Lower lobe of right lung (tissue), 2 donors: Measurements from ENCODE around the gene FYB1. TPM values are rescaled to one million over a fixed set of nuclear protein-coding genes. Genes with fewer than 3 reads are reported as not detected.

Experiments
- ATAC-seq, 2 donors: fragments of 200-7000 bp; cut with Tn5 transposase; one replicate each; pipeline ENCODE4 v1.9.1; 2020 to 2022; ENCODE audit warnings: mild to moderate bottlenecking in 2 of 2, moderate library complexity in 2 of 2
- DNase-seq: peaks from one replicate; pipeline ENCODE4 v3.0.0-alpha.2; 2020
- H3K27ac ChIP-seq: fragments of 200-600 bp; one replicate; pipeline ENCODE4 v1.8.0; 2022
- H3K27me3 ChIP-seq: fragments of 200-600 bp; one replicate; pipeline ENCODE4 v1.8.0; 2022; ENCODE audit warnings: low read depth
- H3K36me3 ChIP-seq: fragments of 200-600 bp; one replicate; pipeline ENCODE4 v1.8.0; 2022; ENCODE audit warnings: mild to moderate bottlenecking
- H3K4me1 ChIP-seq: fragments of 200-600 bp; one replicate; pipeline ENCODE4 v1.8.0; 2022
- H3K4me3 ChIP-seq: fragments of 200-600 bp; one replicate; pipeline ENCODE4 v1.8.0; 2022; ENCODE audit warnings: mild to moderate bottlenecking
- H3K9me3 ChIP-seq: fragments of 200-600 bp; one replicate; pipeline ENCODE4 v1.8.0; 2022
- intact Hi-C: fragments of 100-400 bp; cut with DNase I; formaldehyde crosslinking; loops from one replicate; pipeline ENCODE4 v1.11.0; 2022
- total RNA-seq: library from RNA; stranded (reverse); fragmentation: NEBNext Ultra II Directional; extraction: Animal tissue kit (Norgen Biotek cat#: 25700); gene quantifications from one replicate; pipeline ENCODE4 v1.2.1, GENCODE V29; 2021
- TF ChIP-seq, protein P1 (sequence below): fragments of 200-600 bp; IDR thresholded peaks from one replicate; pipeline ENCODE4 v1.8.0; 2022; ENCODE audit warnings: antibody characterized with exemption, mild to moderate bottlenecking
- donor health status: DM: no; HTN: yes; CAD: no; lungs with severe emphysema.

Gene FYB1
- total RNA-seq, 1 donor from 2014 or later: 51.0 TPM

DNA sequence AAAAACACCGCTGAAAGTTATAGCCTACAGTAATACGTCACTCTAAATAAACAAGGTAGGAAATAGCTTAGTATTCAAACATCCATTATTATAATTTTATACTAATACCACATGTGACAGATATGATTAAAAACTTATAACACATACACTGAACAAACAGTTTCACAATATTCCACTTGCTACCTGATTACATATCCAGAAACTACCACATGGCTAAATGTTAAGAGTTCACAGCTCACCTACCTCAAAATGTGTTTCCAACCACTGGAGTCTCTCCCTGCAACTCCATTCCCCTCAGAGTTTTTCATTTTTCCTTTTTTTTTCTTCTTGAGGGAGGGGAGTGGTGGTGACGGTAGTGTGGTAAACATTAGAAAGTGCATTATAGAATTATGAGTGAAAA, 157.3 kb downstream of the FYB1 start:
- H3K4me1 ChIP-seq: peaks cover 49% of the 10 kb centered on the region
- no peak overlapping the region for H3K4me3 ChIP-seq
- H3K9me3 ChIP-seq: peaks cover 4% of the 10 kb centered on the region
- peaks cover 10% of the 10 kb centered on the region for H3K36me3 ChIP-seq
- no peak for ATAC-seq
- H3K27ac ChIP-seq: no peak overlapping the region
- TF ChIP-seq, protein P1, sequence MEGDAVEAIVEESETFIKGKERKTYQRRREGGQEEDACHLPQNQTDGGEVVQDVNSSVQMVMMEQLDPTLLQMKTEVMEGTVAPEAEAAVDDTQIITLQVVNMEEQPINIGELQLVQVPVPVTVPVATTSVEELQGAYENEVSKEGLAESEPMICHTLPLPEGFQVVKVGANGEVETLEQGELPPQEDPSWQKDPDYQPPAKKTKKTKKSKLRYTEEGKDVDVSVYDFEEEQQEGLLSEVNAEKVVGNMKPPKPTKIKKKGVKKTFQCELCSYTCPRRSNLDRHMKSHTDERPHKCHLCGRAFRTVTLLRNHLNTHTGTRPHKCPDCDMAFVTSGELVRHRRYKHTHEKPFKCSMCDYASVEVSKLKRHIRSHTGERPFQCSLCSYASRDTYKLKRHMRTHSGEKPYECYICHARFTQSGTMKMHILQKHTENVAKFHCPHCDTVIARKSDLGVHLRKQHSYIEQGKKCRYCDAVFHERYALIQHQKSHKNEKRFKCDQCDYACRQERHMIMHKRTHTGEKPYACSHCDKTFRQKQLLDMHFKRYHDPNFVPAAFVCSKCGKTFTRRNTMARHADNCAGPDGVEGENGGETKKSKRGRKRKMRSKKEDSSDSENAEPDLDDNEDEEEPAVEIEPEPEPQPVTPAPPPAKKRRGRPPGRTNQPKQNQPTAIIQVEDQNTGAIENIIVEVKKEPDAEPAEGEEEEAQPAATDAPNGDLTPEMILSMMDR: no peak
- H3K27me3 ChIP-seq: no peaks in the 10 kb centered on the region
- DNase-seq: no peak
- intact Hi-C loops: no loop called here

DNA sequence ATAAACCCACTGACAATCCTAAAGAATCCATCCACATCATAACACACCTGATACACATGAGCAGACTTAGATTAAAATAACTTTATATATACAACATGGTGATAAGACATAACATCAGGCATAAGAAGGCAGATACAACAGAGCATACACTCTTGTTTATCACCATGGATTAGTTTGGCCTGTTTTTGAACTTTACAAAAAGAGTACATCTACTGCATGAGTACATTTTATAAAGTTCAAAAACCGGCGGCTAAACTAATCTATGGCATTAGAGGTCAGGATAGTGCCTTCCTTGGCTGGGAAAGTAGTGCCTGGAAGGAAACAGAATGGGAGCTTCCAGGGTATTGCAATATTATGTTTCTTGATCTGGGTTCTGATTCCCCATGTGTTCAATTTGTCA, 160.3 kb downstream of the FYB1 start:
- DNase-seq (no peak), ATAC-seq (no peak)
- TF ChIP-seq, protein P1: no peak
- Histone ChIP-seq H3K9me3 (no peaks in the 10 kb centered on the region), H3K36me3 (no peaks in the 10 kb centered on the region), H3K27me3 (no peaks in the 10 kb centered on the region), H3K4me3 (no peak overlapping the region), H3K27ac (no peak overlapping the region), H3K4me1 (peaks cover 63% of the 10 kb centered on the region)
- intact Hi-C loops: no loop called here

DNA sequence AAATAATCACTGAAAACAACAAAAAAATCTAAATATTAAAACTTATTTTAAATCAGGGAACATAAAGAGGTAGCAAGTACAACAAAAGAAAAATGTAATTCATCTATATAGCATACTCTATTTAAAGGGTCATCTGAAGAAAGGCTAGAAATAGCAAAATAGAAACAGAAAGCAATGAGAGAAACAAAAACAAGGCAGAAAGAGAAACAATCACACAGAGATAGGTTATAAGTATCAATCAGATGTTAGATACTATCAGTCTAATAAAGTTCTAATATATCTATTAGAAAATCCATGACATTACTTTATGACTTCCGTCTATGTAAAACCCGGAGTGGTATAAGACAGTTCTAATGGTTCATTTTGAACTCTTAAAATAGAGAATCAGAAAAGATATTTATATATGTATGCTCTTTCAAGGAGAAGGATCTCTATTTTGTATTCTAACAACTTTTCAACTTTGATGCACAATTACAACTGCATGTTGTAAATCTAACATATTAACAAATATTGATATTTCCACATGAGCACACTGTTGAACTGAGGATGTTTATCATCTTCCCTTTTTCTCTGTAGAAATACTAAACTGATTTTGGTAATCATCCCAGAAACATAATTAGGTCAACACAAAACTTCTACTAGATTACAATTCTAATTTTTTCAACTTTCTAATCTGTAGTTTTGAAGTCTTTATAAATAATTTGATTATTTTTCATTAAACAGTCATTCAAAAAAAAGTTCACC, 161.0 kb downstream of the FYB1 start:
- ATAC-seq: no peak
- Histone ChIP-seq H3K27ac (peak overlapping the region; percentile 1), H3K27me3 (no peaks in the 10 kb centered on the region), H3K9me3 (no peaks in the 10 kb centered on the region), H3K4me3 (peak overlapping the region; percentile 41), H3K4me1 (peaks cover 60% of the 10 kb centered on the region), H3K36me3 (no peaks in the 10 kb centered on the region)
- no peak for DNase-seq
- intact Hi-C loops: no loop called here
- TF ChIP-seq, protein P1: no peak

DNA sequence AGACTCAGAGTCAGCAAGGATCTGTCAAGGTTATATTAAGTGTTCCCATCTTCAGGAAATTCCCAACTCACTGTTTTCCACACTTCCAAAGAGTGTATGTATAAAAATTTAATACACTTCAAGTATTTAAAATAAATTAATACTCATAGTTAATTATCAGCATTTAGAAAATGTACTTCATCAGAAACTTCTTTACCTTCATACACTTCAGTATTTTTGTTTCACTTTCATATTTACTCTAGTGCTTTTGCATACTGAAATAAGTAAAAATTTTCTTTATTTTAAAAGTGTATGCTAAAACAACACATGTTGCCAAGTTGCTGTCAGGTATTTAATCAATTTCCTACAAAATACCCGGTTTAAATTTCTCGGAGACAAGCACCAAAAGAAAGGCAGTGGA, 161.6 kb downstream of the FYB1 start:
- Histone ChIP-seq H3K9me3 (no peaks in the 10 kb centered on the region), H3K4me1 (peaks cover 54% of the 10 kb centered on the region), H3K4me3 (peak overlapping the region; percentile 41), H3K27me3 (no peaks in the 10 kb centered on the region), H3K27ac (peak overlapping the region; percentile 1), H3K36me3 (no peaks in the 10 kb centered on the region)
- TF ChIP-seq, protein P1: no peak
- DNase-seq: no peak
- intact Hi-C loops: no loop called here
- ATAC-seq: no peak

DNA sequence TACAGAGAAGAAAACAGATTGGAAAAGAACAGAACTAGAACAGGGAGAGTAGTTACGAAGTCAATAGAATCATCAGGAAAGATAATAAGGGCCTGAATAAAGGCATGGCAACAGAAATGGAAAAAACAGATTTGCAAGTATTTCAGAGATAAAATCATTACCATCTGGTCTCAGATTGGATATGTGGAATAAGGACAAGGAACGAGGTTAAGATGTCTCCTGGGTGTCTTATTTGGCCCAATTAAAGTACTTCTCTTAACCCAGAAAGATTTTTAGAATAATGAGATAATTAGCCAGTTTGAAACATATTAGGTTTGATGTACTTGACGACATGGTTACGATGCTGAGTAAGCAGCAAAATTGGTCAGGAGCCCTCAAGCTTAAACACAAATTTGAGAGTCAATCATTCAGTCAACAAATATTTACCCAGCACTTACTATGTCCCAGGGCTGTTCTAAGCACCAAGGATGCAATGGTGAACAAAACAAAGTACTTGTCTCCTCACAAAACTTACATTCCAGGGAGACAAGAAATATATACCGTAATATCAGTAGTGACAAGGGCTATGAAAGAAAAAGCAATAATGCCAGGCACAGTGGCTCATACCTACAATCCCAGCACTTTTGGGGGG, 163.5 kb downstream of the FYB1 start:
- TF ChIP-seq, protein P1: no peak
- Histone ChIP-seq H3K27ac (no peak overlapping the region), H3K4me1 (peaks cover 45% of the 10 kb centered on the region), H3K36me3 (no peaks in the 10 kb centered on the region), H3K9me3 (no peaks in the 10 kb centered on the region), H3K4me3 (no peak overlapping the region), H3K27me3 (no peaks in the 10 kb centered on the region)
- DNase-seq (no peak), ATAC-seq (peak; percentile 64 to 87)
- intact Hi-C loops: no loop called here

Other genes with a start within 250 kb of the FYB1 start
- 52.1 TPM for gene RICTOR, start 145.2 kb downstream of the FYB1 start, total RNA-seq
- gene C9, start 144.9 kb upstream of the FYB1 start, total RNA-seq: 0.27 TPM
- gene DAB2, start 205.4 kb upstream of the FYB1 start, total RNA-seq: 164 TPM